ENCODE results near the gene DLG2.

GRCh38 chr11:84847842-84848241 is 779.3 kb downstream of the DLG2 start:
- TF ChIP-seq E2F4 (CRISPR knock-in tag; IDR thresholded peaks at IDR 0.05; ENCODE audit: borderline replicate concordance, low read depth) (no peak), NR2C2 (CRISPR knock-in tag; IDR thresholded peaks at IDR 0.05) (no peak), CTCF (IDR thresholded peaks at IDR 0.05) (no peak), SOX15 (CRISPR knock-in tag; IDR thresholded peaks at IDR 0.05) (no peak), MAX (CRISPR knock-in tag; IDR thresholded peaks at IDR 0.05) (no peak), ZNF138 (CRISPR knock-in tag; conservative IDR thresholded peaks at IDR 0.05) (no peak), GABPB1 (CRISPR knock-in tag; IDR thresholded peaks at IDR 0.05) (no peak), TEAD4 (CRISPR knock-in tag; IDR thresholded peaks at IDR 0.05) (no peak)
- TF ChIP-seq, protein P1, sequence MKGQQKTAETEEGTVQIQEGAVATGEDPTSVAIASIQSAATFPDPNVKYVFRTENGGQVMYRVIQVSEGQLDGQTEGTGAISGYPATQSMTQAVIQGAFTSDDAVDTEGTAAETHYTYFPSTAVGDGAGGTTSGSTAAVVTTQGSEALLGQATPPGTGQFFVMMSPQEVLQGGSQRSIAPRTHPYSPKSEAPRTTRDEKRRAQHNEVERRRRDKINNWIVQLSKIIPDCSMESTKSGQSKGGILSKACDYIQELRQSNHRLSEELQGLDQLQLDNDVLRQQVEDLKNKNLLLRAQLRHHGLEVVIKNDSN (CRISPR knock-in tag; IDR thresholded peaks at IDR 0.05) = no peak
- TF ChIP-seq, protein P2, sequence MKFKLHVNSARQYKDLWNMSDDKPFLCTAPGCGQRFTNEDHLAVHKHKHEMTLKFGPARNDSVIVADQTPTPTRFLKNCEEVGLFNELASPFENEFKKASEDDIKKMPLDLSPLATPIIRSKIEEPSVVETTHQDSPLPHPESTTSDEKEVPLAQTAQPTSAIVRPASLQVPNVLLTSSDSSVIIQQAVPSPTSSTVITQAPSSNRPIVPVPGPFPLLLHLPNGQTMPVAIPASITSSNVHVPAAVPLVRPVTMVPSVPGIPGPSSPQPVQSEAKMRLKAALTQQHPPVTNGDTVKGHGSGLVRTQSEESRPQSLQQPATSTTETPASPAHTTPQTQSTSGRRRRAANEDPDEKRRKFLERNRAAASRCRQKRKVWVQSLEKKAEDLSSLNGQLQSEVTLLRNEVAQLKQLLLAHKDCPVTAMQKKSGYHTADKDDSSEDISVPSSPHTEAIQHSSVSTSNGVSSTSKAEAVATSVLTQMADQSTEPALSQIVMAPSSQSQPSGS (CRISPR knock-in tag; IDR thresholded peaks at IDR 0.05; ENCODE audit: borderline replicate concordance, low read depth) = no peak

All from WTC11 (cell line).